Neural progenitor cell (in vitro differentiated cells): Measurements from ENCODE around the gene TRAPPC2. TPM values are rescaled to one million over a fixed set of nuclear protein-coding genes. Genes with fewer than 3 reads are reported as not detected.

ENCODE experiments used
- DNase-seq: peaks from one replicate; pipeline ENCODE4 v3.0.0-alpha.2; 2016; ENCODE audit warnings: low spot score
- H2AFZ ChIP-seq: fragments of 200-600 bp; sonication (generic); replicated peaks from 2 replicates; pipeline ENCODE4 v1.6.1; 2016; ENCODE audit warnings: antibody characterized with exemption
- H3F3A ChIP-seq: fragments of 200-600 bp; sonication (generic); 2 replicates; pipeline ENCODE4 v1.6.1; 2016; ENCODE audit warnings: antibody characterized with exemption, low read depth
- H3K27ac ChIP-seq: fragments of 200-600 bp; sonication (generic); 2 replicates; pipeline ENCODE4 v1.5.1; 2016; ENCODE audit warnings: mild to moderate bottlenecking
- H3K27me3 ChIP-seq: fragments of 200-600 bp; sonication (generic); 2 replicates; pipeline ENCODE4 v1.6.1; 2016; ENCODE audit warnings: mild to moderate bottlenecking, moderate library complexity
- H3K36me3 ChIP-seq: fragments of 200-600 bp; sonication (generic); 2 replicates; pipeline ENCODE4 v1.5.1; 2016
- H3K4me1 ChIP-seq: fragments of 200-600 bp; sonication (generic); 2 replicates; pipeline ENCODE4 v1.6.1; 2016; ENCODE audit warnings: mixed run types
- H3K4me2 ChIP-seq: fragments of 200-600 bp; sonication (generic); 2 replicates; pipeline ENCODE4 v1.6.1; 2016
- H3K4me3 ChIP-seq: fragments of 200-600 bp; sonication (generic); 2 replicates; pipeline ENCODE4 v1.5.1; 2016
- H3K79me2 ChIP-seq: fragments of 200-600 bp; sonication (generic); 2 replicates; pipeline ENCODE4 v1.6.1; 2016; ENCODE audit warnings: low read depth
- H3K9ac ChIP-seq: fragments of 200-600 bp; sonication (generic); 2 replicates; pipeline ENCODE4 v1.6.1; 2016
- H3K9me3 ChIP-seq: fragments of 200-600 bp; sonication (generic); 2 replicates; pipeline ENCODE4 v1.5.1; 2016; ENCODE audit warnings: low read depth
- H4K20me1 ChIP-seq: fragments of 200-600 bp; sonication (generic); 2 replicates; pipeline ENCODE4 v1.6.1; 2016; ENCODE audit warnings: low read depth
- H3K27ac Mint-ChIP-seq: 3 replicates; pipeline ENCODE4 v1.8.0; 2021; ENCODE audit warnings: mixed read lengths
- H3K27me3 Mint-ChIP-seq: 2 replicates; pipeline ENCODE4 v1.8.0; 2022; ENCODE audit warnings: low read depth, mild to moderate bottlenecking, inconsistent platforms, moderate library complexity, mixed read lengths; ENCODE audit not compliant: insufficient read depth
- H3K36me3 Mint-ChIP-seq: 3 replicates; pipeline ENCODE4 v1.8.0; 2021; ENCODE audit warnings: mixed read lengths
- H3K4me1 Mint-ChIP-seq: 3 replicates; pipeline ENCODE4 v1.8.0; 2021; ENCODE audit warnings: mixed read lengths
- H3K4me3 Mint-ChIP-seq: 3 replicates; pipeline ENCODE4 v1.8.0; 2021; ENCODE audit warnings: mild to moderate bottlenecking, moderate library complexity, mixed read lengths
- H3K9me3 Mint-ChIP-seq: 3 replicates; pipeline ENCODE4 v1.8.0; 2020; ENCODE audit warnings: mixed read lengths
- EZH2 ChIP-seq: fragments of 200-600 bp; sonication (generic); IDR thresholded peaks from 2 replicates; pipeline ENCODE4 v1.6.1; 2017; ENCODE audit warnings: antibody characterized with exemption, mild to moderate bottlenecking, moderate library complexity
- EZH2phosphoT487 ChIP-seq: fragments of 200-600 bp; sonication (generic); IDR thresholded peaks from 2 replicates; pipeline ENCODE4 v1.6.1; 2017; ENCODE audit warnings: antibody characterized with exemption
- total RNA-seq: library from RNA; depleted of rRNA; stranded (reverse); fragments of >200 nt; gene quantifications from 2 replicates; pipeline ENCODE4 v1.2.3, GENCODE V29; 2015; ENCODE audit warnings: low replicate concordance
- TF ChIP-seq, protein P1 (sequence below): fragments of 200-600 bp; sonication (generic); IDR thresholded peaks from 2 replicates; pipeline ENCODE4 v1.5.1; 2017; ENCODE audit warnings: antibody characterized with exemption, mild to moderate bottlenecking

TRAPPC2 gene
- total RNA-seq, 1 donor from 2014 or later, result 31.6 TPM

DNA sequence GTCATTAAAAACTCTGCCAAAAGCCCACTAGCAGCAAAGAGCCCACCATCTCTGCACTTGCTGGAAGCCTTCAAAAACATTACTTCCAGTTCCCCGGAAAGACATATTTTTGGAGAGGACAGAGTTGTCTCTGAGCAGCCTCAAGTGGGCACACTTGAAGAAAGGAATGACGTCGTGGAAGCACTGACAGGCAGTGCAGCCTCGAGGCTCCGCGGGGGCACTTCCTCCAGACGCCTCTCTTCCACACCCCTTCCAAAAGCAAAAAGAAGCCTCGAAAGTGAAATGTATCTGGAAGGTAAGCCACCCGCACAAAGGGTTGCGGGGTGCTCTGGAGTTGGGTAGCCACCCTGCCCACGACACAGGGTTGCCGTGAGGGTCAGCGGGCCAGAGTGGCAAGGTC is 26.0 kb upstream of the TRAPPC2 start:
- no peaks in the 10 kb centered on the region for H3K9me3 ChIP-seq
- peaks cover 12% of the 10 kb centered on the region for H3F3A ChIP-seq
- Mint-ChIP-seq H3K4me1 (peaks cover 20% of the 10 kb centered on the region), H3K4me3 (no peak overlapping the region), H3K9me3 (no peaks in the 10 kb centered on the region), H3K27me3 (peaks cover 2% of the 10 kb centered on the region), H3K36me3 (peaks cover 4% of the 10 kb centered on the region), H3K27ac (no peak overlapping the region)
- H3K27ac ChIP-seq, result no peak overlapping the region
- no peaks in the 10 kb centered on the region for H4K20me1 ChIP-seq
- TF ChIP-seq EZH2phosphoT487 (no peak), EZH2 (no peak)
- TF ChIP-seq, protein P1, sequence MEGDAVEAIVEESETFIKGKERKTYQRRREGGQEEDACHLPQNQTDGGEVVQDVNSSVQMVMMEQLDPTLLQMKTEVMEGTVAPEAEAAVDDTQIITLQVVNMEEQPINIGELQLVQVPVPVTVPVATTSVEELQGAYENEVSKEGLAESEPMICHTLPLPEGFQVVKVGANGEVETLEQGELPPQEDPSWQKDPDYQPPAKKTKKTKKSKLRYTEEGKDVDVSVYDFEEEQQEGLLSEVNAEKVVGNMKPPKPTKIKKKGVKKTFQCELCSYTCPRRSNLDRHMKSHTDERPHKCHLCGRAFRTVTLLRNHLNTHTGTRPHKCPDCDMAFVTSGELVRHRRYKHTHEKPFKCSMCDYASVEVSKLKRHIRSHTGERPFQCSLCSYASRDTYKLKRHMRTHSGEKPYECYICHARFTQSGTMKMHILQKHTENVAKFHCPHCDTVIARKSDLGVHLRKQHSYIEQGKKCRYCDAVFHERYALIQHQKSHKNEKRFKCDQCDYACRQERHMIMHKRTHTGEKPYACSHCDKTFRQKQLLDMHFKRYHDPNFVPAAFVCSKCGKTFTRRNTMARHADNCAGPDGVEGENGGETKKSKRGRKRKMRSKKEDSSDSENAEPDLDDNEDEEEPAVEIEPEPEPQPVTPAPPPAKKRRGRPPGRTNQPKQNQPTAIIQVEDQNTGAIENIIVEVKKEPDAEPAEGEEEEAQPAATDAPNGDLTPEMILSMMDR, result no peak
- H2AFZ ChIP-seq, result no peak overlapping the region
- H3K36me3 ChIP-seq, result no peaks in the 10 kb centered on the region
- H3K9ac ChIP-seq, result no peak overlapping the region
- no peak overlapping the region for H3K4me2 ChIP-seq
- no peaks in the 10 kb centered on the region for H3K79me2 ChIP-seq
- no peak for DNase-seq
- H3K27me3 ChIP-seq, result no peaks in the 10 kb centered on the region
- peaks cover 28% of the 10 kb centered on the region for H3K4me1 ChIP-seq
- H3K4me3 ChIP-seq, result no peak overlapping the region

DNA sequence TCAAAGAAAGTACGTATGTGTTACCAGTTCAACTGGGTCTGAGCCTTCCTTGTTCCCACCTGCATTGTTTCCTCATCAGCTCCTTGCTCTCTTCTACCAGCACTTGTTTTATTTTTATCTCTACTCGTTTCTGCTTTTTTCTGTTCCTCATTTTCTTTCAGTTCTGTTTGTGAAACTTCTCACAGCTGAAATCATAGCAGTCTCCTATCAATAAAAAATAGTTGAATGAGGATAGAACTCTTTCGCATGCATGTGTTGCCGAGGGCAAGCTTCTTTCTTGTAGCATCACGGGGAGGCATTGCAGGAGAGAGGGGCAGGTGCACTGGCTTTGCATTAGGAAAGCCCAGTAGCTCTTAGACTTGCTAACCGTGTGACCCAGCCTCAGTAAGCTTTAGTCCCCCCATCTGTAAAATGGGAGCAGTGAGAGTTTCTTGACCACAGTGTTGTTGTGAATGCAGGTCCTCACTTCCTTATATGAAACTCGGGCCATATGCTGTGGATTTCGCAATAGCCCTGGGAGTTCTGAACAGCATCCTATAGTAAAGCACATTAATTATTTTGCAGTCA is 24.8 kb upstream of the TRAPPC2 start:
- H3K4me1 Mint-ChIP-seq, result peaks cover 13% of the 10 kb centered on the region
- no peak overlapping the region for H3K27ac Mint-ChIP-seq
- Histone ChIP-seq H3K9ac (no peak overlapping the region), H3K4me1 (peaks cover 23% of the 10 kb centered on the region), H3K4me3 (no peak overlapping the region), H4K20me1 (no peaks in the 10 kb centered on the region), H2AFZ (no peak overlapping the region), H3F3A (peaks cover 6% of the 10 kb centered on the region), H3K79me2 (no peaks in the 10 kb centered on the region), H3K27ac (no peak overlapping the region), H3K27me3 (no peaks in the 10 kb centered on the region), H3K4me2 (no peak overlapping the region), H3K9me3 (no peaks in the 10 kb centered on the region), H3K36me3 (no peaks in the 10 kb centered on the region)
- DNase-seq, result no peak
- no peak overlapping the region for H3K4me3 Mint-ChIP-seq
- no peaks in the 10 kb centered on the region for H3K9me3 Mint-ChIP-seq
- TF ChIP-seq EZH2 (no peak), EZH2phosphoT487 (no peak)
- TF ChIP-seq, protein P1, result no peak
- H3K27me3 Mint-ChIP-seq, result no peaks in the 10 kb centered on the region
- H3K36me3 Mint-ChIP-seq, result peaks cover 4% of the 10 kb centered on the region

DNA sequence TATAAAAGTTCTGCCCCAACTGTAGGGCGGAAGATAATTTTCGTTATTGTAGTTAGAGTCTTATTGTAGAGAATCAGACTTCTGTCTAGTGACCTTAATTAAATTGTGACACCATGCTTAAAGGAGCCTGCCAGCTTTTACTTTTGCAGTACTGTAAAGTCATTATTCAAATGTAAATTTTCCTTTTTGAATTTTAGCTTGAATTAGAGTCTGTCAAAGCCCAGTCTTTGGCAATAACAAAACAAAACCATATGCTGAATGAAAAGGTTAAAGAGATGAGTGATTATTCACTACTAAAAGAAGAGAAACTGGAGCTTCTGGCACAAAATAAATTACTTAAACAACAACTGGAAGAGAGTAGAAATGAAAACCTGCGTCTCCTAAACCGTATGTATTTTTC is 22.0 kb upstream of the TRAPPC2 start:
- H3K27me3 Mint-ChIP-seq, result no peaks in the 10 kb centered on the region
- no peaks in the 10 kb centered on the region for H3K9me3 ChIP-seq
- peaks cover 4% of the 10 kb centered on the region for H3K4me1 Mint-ChIP-seq
- no peaks in the 10 kb centered on the region for H3K79me2 ChIP-seq
- DNase-seq, result no peak
- H3K27ac Mint-ChIP-seq, result no peak overlapping the region
- H3K4me3 ChIP-seq, result no peak overlapping the region
- no peak overlapping the region for H3K4me3 Mint-ChIP-seq
- H3K27ac ChIP-seq, result no peak overlapping the region
- peaks cover 4% of the 10 kb centered on the region for H3K36me3 Mint-ChIP-seq
- H3K4me2 ChIP-seq, result no peak overlapping the region
- TF ChIP-seq, protein P1, result no peak
- TF ChIP-seq EZH2 (no peak), EZH2phosphoT487 (no peak)
- H3K9ac ChIP-seq, result no peak overlapping the region
- peaks cover under 1% of the 10 kb centered on the region for H3K4me1 ChIP-seq
- no peaks in the 10 kb centered on the region for H3F3A ChIP-seq
- no peaks in the 10 kb centered on the region for H3K27me3 ChIP-seq
- H3K36me3 ChIP-seq, result peaks cover 6% of the 10 kb centered on the region
- H2AFZ ChIP-seq, result no peak overlapping the region
- no peaks in the 10 kb centered on the region for H4K20me1 ChIP-seq
- no peaks in the 10 kb centered on the region for H3K9me3 Mint-ChIP-seq
